HG03108 (cell line): Measurements from ENCODE around the gene CTIF.

Experiments used
- ATAC-seq: cut with Tn5 transposase; IDR thresholded peaks from one replicate; pipeline ENCODE4 v1.9.1; 2021; ENCODE audit warnings: moderate library complexity; ENCODE audit not compliant: unreplicated experiment

CTIF gene

GRCh38 chr18:48573632-48574283 lies 34.9 kb downstream of the CTIF start:
- ATAC-seq: no peak

GRCh38 chr18:48574667-48575300 lies 36.0 kb downstream of the CTIF start:
- ATAC-seq: no peak

DNA sequence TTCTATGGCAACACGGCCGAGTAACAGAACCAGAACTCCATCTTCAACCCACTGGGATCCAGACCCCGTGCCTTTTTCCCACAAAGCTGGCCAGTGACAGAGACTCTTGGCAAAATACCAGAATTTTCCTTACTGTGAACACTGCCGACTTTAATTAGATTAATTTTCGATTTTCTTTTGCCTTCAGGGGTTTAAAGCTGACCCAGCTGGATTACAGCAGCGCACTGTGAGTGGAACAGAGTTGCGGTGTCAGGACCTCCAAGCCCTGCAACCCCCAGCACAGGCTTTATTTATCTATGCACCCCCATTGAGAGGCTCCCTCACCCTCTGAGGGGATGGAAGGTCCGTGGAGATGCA lies 36.4 kb downstream of the CTIF start:
- ATAC-seq: no peak

DNA sequence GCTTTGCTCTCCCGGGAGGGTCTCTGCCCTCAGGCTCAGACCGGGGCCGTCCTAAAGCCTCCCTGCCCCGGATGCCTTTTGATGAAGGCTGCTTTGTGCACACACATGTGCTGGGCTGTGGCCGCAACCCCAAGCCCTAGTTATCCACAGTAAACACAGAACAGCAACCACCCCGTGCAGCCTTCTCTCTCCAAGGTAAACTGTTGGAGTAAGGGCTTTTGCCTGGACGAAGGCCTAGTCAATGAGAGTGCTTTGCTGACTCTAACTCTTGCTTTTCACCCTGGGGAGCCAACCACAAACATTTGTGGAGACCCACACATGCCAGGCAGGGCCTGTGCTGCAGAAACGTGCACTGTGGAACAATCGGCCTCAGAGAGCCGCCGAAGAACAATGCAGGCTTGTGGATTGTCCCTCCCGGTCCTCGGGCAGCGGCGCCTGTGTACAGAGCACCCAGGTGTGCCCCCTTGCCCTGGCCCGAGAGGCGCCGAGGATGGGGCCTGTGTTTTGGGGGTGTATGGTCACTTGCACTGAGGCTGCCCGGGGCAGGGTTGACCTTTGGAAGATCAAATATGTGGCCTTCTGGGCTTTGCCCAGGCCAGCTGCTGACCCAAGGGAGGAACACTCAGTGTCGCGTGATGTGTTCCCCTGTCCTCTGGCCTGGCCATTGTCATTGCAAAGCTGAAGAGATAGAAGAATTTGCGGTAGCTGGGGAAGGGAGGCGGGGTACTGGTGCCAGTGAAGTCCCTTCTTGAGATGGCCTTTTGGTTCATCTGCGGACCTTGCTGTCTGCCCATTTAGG lies 37.0 kb downstream of the CTIF start:
- no peak for ATAC-seq

DNA sequence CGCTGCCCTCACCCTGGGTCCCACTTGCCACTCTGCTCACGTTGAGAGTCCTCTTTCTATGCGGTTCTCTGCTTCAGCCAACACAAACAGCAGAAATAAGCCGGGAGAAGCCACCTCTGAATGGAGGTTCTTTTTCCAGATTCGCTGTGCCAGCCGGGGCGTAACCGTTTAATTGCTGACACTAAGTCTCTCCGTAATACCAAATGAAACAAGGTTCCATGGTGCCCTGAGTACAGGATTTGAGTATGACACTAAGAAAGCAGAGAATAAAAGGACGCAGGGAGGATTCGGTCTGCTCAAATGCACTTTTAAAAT lies 37.6 kb downstream of the CTIF start:
- no peak for ATAC-seq

DNA sequence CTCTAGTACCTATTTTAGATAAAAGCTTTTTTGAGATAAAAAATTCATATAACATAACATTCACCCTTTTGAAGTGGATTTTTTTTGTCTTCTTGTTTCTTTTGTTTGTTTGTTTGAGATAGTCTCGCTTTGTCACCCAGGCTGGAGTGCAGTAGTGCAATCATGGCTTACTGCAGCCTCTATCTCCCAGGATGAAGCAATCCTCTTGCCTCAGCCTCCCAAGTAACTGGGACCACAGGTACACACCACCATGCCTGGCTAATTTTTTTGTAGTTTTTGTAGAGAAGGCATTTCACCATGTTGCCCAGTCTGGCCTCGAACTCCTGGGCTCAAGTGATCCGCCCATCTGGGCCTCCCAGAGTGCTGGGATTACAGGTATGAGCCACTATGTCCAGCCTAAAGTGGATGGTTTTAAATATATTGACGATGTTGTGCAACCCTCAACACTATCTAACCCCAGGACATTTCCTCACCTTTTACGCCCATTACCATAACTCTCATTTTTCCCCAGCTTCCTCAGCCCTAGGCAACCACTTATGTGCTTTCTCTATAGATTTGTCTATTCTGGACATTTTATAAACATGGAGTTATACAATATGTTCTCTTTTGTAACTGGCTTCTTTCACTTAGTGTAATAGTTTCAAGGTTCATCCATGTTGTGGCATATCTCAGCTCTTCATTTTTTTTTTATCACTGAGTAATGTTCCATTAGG lies 38.8 kb downstream of the CTIF start:
- no peak for ATAC-seq

GRCh38 chr18:48578289-48578688 lies 39.5 kb downstream of the CTIF start:
- no peak for ATAC-seq

DNA sequence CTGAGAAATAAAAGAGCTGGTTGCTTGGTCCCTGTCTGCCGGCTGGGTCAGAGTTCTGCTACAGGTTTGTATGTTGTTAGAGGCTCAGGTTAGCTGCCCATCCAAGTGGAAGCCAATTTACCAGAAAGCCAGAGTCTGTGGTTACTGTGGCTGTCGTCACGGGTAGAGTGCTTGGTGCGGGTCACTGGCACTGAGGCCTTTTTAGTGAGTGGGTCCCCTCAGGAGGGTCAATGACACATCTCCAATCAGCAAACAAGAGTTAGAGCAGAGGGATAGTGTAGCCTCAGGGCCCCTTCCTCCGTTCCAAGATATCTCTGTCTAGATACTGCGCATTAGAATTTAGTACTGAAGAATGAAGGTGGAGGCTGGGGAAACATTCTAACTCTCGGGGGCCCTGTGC lies 41.2 kb downstream of the CTIF start:
- ATAC-seq: no peak

DNA sequence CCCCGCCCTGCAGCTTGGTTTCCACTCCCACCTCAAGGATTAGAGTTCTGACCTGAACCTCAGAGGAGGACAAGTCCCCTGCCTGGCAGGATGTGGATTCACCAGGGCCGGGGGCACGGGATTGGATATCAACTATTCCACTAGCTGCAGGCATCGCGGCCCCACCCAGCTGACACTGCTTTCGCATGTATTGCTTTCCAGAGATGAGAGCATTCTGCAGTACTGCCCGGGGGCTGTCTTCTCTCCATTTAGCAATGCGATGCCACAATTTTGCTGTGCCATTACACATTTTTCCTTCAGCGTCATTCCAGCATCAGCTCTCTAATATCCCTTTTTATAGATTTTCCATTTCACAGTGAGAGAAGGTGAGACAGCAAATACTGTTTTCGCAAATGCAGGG lies 42.0 kb downstream of the CTIF start:
- no peak for ATAC-seq

DNA sequence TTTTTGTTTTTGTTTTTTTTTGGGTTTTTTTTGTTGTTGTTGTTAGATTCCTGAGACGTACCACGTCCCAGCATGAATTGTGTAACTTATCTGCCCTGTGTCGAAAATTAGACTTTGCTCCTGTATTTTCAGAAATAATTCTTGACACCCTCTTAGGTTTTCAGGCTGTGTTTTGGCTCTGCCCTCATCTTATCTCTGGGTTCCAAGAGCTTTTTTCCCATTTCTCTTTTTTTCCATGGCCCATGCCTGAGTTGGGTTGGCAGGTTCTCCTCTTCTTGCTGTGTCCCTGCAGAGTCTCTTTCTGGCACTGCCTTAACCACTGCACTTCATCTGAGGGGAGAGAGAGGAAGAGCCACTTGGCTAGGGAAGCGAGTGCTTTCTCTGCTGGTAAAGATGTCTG lies 42.4 kb downstream of the CTIF start:
- no peak for ATAC-seq

DNA sequence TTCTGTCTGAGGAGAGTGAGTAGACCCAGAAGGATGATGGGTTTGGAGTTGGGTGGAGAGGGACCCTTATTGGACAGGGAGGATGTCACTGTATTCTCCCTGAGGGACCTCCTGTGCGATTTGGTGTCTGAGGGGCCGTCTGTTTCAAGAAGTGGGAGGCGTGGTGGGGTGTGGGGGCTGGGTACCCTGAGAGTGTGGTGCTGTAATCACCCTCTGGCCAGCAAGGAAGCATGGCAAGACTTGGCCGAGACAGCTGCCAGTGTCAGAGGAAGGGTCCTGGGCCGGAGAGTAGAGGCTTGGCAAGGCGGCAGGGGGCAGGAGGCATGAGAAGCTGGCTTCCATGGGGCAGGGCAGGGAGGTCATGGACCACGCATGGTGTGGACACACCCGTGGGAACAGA lies 43.1 kb downstream of the CTIF start:
- no peak for ATAC-seq

- no peak for ATAC-seq
Observed at GRCh38 chr18:48582946-48583345, 44.1 kb downstream of the CTIF start.

- no peak for ATAC-seq
Observed at GRCh38 chr18:48583573-48583972, 44.7 kb downstream of the CTIF start.

DNA sequence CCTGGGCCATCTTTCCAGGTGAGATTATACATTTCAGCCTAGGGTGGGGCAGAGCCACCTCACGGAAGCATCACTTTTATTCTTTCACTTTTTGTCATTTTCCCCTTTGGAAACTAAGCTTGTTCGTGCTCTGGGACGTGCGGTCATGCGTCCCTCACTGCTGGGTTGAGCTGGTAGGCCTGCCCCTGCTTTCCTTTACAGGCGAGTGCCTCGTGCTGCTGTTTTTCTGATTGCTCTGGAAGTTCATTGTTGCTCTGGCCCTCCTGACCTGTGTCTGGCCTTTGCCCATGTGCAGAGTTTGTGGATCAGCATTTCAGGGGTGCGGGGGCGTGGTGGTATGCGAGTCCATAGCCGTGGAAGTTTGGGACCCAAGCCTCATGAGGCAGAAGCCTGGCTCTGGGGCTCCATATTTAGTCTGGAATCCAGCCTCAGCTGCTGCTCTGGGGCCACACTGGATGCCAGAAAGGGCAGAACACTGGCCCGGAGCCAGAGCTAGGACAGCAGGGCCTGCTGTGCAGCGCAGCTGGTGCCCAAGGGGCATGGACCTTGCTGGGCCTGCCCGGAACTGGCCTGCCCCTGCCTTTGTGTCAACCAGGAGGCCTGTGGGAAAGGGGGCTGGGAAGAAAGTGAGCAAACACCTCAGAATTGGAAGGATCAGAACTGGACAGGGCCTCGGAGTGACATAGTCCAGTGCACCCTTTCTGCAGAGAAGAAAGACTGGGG lies 51.1 kb downstream of the CTIF start:
- no peak for ATAC-seq

DNA sequence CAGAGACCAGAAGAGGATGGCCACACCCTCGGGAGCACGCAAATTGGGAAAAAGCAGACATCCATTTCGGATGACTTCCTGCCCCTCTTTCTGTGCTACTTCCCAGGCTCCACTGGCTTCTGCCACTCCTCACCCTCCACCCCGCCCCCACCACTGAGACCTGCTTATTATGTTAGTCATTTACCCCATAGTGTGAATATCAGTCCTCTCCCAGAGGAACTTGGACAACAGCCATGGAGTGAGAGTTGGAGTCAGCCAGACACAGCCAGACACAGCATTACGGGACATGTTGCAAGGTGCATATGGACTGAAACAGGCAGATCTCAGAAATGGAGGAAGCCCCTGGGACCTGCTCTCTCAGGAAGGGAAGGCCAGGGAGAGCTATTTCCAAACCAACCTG lies 51.8 kb downstream of the CTIF start:
- no peak for ATAC-seq

DNA sequence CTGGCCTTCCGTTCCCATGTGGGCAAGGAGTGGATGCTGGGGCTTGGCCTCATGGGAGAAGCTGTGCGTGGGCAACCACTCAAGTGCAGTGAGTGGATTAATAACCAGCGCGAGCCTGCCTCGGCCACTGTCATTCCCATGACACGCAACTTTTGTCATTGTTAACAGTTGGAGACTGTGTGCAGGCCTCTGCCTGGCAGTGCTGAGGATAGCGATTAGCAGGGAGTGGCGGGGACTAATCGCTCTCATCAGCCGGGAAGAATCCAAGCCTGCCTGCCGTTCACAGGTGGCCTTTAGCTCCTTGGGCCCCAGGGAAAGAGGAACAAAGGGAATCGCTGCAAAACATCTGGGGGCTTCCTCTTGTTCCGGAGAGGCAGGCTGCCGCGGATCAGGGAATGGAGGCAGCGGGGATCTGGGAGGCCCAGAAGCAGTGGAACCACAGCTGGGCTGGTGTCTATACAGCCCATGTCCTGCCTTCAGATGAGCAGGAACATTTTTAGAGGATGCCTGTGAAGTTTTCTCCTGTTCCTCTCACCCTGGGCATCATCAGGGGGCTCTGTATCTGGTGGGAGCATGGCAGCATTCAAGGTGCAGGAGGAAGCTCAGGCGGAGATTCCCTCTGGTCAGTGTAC lies 53.8 kb downstream of the CTIF start:
- no peak for ATAC-seq

DNA sequence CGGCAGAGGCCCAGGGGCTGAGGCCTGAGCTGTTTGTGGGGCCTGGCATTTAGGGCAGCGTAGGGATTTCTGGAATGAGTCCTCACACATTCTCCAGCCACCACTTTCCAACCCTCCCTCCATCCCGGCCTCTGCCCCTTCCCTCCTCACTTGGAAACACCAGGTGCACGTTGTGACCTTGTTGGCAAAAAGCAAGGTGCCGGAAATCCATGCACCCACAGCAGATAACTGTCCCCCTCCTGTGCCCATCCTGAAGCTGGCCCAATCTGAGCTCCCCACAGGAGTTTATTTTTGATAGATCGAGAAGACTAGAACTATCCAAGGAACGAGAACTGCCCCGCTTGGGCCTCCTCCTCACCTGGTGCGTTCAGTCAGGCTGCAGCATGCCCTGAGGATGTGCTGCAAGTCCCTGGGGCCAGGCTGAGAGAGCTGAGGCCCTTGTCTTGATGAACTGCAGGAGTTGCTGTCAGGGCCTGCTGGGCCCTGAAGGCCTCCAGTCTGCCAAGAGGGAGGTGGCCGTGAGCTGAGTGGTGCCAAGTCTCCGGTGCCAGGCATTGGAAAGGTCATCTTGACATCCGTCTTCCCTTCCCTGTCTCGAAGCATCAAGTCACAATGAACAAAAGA lies 55.8 kb downstream of the CTIF start:
- no peak for ATAC-seq

GRCh38 chr18:48595703-48596218 lies 56.9 kb downstream of the CTIF start:
- ATAC-seq: no peak

GRCh38 chr18:48597110-48597509 lies 58.3 kb downstream of the CTIF start:
- no peak for ATAC-seq

- ATAC-seq: no peak
Observed at GRCh38 chr18:48597671-48598070, 58.8 kb downstream of the CTIF start.
